Measurements from ENCODE around the gene ADAMTS16.

Gene ADAMTS16

GRCh38 chr5:5335107-5335506 is 195.0 kb downstream of the ADAMTS16 start:
- Histone ChIP-seq H3K27me3 (ENCODE audit: control insufficient read depth, insufficient read depth, low read length, poor library complexity, severe bottlenecking) (no peaks in the 10 kb centered on the region), H3K36me3 (ENCODE audit: control insufficient read depth, insufficient read depth, low read length) (no peaks in the 10 kb centered on the region), H3K27ac (ENCODE audit: insufficient read depth, low read depth, low read length, poor library complexity, severe bottlenecking) (no peak overlapping the region), H3K4me1 (ENCODE audit: control insufficient read depth, insufficient read depth, low read length) (peaks cover 21% of the 10 kb centered on the region), H3K9me3 (ENCODE audit: control insufficient read depth, low read length) (no peaks in the 10 kb centered on the region), H3K4me3 (ENCODE audit: insufficient read depth, low read depth, low read length) (no peak overlapping the region)

DNA sequence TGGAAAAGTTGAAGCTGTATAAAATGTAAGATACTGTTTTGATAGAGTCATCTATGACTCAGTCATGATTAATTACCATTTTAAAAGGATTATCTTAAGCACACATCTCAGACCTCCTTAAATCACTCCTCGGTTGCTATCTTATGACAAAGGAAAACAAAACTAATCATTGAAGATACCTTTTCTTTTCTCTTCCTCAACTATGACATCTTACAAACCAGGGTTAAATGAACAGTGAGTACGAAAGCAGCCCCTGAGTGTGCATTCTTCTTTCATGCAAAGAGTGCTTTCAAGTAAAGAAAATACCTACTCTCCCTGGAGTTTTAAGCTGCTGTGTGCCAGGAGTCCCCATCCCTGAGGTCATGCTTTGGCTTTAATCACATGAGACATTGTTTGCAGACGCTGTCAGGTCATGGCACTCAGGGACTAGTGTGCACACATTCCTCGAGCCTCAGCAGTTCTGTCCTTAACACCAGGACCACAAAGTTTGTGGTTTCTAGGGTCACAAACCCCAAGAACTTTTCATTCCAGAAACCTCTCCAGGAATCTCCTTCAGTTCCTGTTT is 195.7 kb downstream of the ADAMTS16 start:
- Histone ChIP-seq H3K27ac (ENCODE audit: insufficient read depth, low read depth, low read length, poor library complexity, severe bottlenecking) (no peak overlapping the region), H3K27me3 (ENCODE audit: control insufficient read depth, insufficient read depth, low read length, poor library complexity, severe bottlenecking) (no peaks in the 10 kb centered on the region), H3K36me3 (ENCODE audit: control insufficient read depth, insufficient read depth, low read length) (no peaks in the 10 kb centered on the region), H3K9me3 (ENCODE audit: control insufficient read depth, low read length) (no peaks in the 10 kb centered on the region), H3K4me3 (ENCODE audit: insufficient read depth, low read depth, low read length) (no peak overlapping the region), H3K4me1 (ENCODE audit: control insufficient read depth, insufficient read depth, low read length) (peaks cover 23% of the 10 kb centered on the region)
- 69 to 75% methylated on average over 4 of the region's 4 CpGs for WGBS, 2 experiments

GRCh38 chr5:5339257-5339656 is 199.1 kb downstream of the ADAMTS16 start:
- Histone ChIP-seq H3K27ac (ENCODE audit: insufficient read depth, low read depth, low read length, poor library complexity, severe bottlenecking) (no peak overlapping the region), H3K27me3 (ENCODE audit: control insufficient read depth, insufficient read depth, low read length, poor library complexity, severe bottlenecking) (no peaks in the 10 kb centered on the region), H3K36me3 (ENCODE audit: control insufficient read depth, insufficient read depth, low read length) (no peaks in the 10 kb centered on the region), H3K4me1 (ENCODE audit: control insufficient read depth, insufficient read depth, low read length) (peaks cover 10% of the 10 kb centered on the region), H3K9me3 (ENCODE audit: control insufficient read depth, low read length) (no peaks in the 10 kb centered on the region), H3K4me3 (ENCODE audit: insufficient read depth, low read depth, low read length) (no peak overlapping the region)
- WGBS, 2 experiments = 97 to 99% methylated on average over 4 of the region's 4 CpGs

DNA sequence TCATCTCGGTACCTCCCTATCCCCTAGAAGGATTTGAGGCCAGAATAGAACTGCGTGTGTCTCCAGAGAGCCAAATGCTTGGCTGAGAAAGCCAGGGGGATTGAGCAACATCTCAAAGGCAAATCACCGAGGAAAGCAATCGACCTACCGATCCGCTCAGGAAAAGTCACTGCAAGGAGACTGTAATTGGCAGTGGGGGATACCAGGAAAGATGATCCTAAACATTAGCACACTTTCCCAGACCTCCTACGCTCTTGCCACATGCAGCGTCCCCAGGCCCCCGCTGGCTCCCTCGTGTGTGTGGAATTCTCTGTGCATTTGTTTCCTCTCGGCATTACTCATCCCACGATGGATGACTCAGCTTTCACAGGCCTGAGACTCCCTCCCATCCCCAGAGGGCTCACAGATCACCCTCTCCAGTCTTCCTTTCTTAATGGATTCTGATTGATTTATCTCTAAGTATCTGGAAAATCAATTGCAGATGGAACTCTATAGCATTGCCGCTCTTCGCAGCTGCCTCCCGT is 200.1 kb downstream of the ADAMTS16 start:
- H3K4me3 ChIP-seq (ENCODE audit: insufficient read depth, low read depth, low read length) = no peak overlapping the region
- H3K4me1 ChIP-seq (ENCODE audit: control insufficient read depth, insufficient read depth, low read length) = peaks cover 10% of the 10 kb centered on the region
- no peaks in the 10 kb centered on the region for H3K36me3 ChIP-seq (ENCODE audit: control insufficient read depth, insufficient read depth, low read length)
- 57 to 61% methylated on average over 15 of the region's 15 CpGs for WGBS, 2 experiments
- H3K27ac ChIP-seq (ENCODE audit: insufficient read depth, low read depth, low read length, poor library complexity, severe bottlenecking) = no peak overlapping the region
- no peaks in the 10 kb centered on the region for H3K27me3 ChIP-seq (ENCODE audit: control insufficient read depth, insufficient read depth, low read length, poor library complexity, severe bottlenecking)
- no peaks in the 10 kb centered on the region for H3K9me3 ChIP-seq (ENCODE audit: control insufficient read depth, low read length)

GRCh38 chr5:5341531-5342292 is 201.6 kb downstream of the ADAMTS16 start:
- WGBS, 2 experiments = 95 to 96% methylated on average over 9 to 10 of the region's 10 CpGs
- H3K9me3 ChIP-seq (ENCODE audit: control insufficient read depth, low read length) = no peaks in the 10 kb centered on the region
- H3K27me3 ChIP-seq (ENCODE audit: control insufficient read depth, insufficient read depth, low read length, poor library complexity, severe bottlenecking) = no peaks in the 10 kb centered on the region
- H3K36me3 ChIP-seq (ENCODE audit: control insufficient read depth, insufficient read depth, low read length) = no peaks in the 10 kb centered on the region
- peaks cover 10% of the 10 kb centered on the region for H3K4me1 ChIP-seq (ENCODE audit: control insufficient read depth, insufficient read depth, low read length)
- H3K27ac ChIP-seq (ENCODE audit: insufficient read depth, low read depth, low read length, poor library complexity, severe bottlenecking) = no peak overlapping the region
- no peak overlapping the region for H3K4me3 ChIP-seq (ENCODE audit: insufficient read depth, low read depth, low read length)

DNA sequence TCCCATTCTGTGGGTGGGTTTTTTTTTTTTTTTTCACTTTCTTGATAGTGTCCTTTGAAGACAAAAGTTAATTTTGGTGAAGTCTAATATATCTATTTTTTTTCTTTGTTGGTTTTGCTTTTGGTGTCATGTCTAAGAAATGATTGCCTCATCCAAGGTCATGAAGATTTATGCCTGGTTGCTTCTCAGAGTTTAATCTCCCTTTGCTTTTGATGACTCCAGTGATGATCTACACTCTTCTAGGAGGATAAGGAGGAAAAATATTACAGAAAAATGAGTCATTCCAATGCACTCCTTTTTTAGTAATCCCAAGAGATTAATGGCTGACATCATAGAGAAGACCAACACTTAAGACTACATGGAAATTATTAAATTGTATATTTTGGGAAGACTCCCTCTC is 202.7 kb downstream of the ADAMTS16 start:
- no peak overlapping the region for H3K27ac ChIP-seq (ENCODE audit: insufficient read depth, low read depth, low read length, poor library complexity, severe bottlenecking)
- H3K4me3 ChIP-seq (ENCODE audit: insufficient read depth, low read depth, low read length) = no peak overlapping the region
- peaks cover 10% of the 10 kb centered on the region for H3K4me1 ChIP-seq (ENCODE audit: control insufficient read depth, insufficient read depth, low read length)
- no peaks in the 10 kb centered on the region for H3K9me3 ChIP-seq (ENCODE audit: control insufficient read depth, low read length)
- no peaks in the 10 kb centered on the region for H3K27me3 ChIP-seq (ENCODE audit: control insufficient read depth, insufficient read depth, low read length, poor library complexity, severe bottlenecking)
- no peaks in the 10 kb centered on the region for H3K36me3 ChIP-seq (ENCODE audit: control insufficient read depth, insufficient read depth, low read length)

- Histone ChIP-seq H3K27me3 (ENCODE audit: control insufficient read depth, insufficient read depth, low read length, poor library complexity, severe bottlenecking) (no peaks in the 10 kb centered on the region), H3K27ac (ENCODE audit: insufficient read depth, low read depth, low read length, poor library complexity, severe bottlenecking) (no peak overlapping the region), H3K4me3 (ENCODE audit: insufficient read depth, low read depth, low read length) (no peak overlapping the region), H3K9me3 (ENCODE audit: control insufficient read depth, low read length) (no peaks in the 10 kb centered on the region), H3K36me3 (ENCODE audit: control insufficient read depth, insufficient read depth, low read length) (no peaks in the 10 kb centered on the region), H3K4me1 (ENCODE audit: control insufficient read depth, insufficient read depth, low read length) (peaks cover 10% of the 10 kb centered on the region)
- 87 to 88% methylated on average over 6 of the region's 6 CpGs for WGBS, 2 experiments
Observed at GRCh38 chr5:5343568-5343967, 203.4 kb downstream of the ADAMTS16 start.

- H3K36me3 ChIP-seq (ENCODE audit: control insufficient read depth, insufficient read depth, low read length) = no peaks in the 10 kb centered on the region
- WGBS, 2 experiments = 80 to 88% methylated on average over 4 of the region's 4 CpGs
- no peaks in the 10 kb centered on the region for H3K27me3 ChIP-seq (ENCODE audit: control insufficient read depth, insufficient read depth, low read length, poor library complexity, severe bottlenecking)
- H3K4me1 ChIP-seq (ENCODE audit: control insufficient read depth, insufficient read depth, low read length) = peaks cover 10% of the 10 kb centered on the region
- H3K27ac ChIP-seq (ENCODE audit: insufficient read depth, low read depth, low read length, poor library complexity, severe bottlenecking) = no peak overlapping the region
- H3K9me3 ChIP-seq (ENCODE audit: control insufficient read depth, low read length) = no peaks in the 10 kb centered on the region
- no peak overlapping the region for H3K4me3 ChIP-seq (ENCODE audit: insufficient read depth, low read depth, low read length)
Observed at GRCh38 chr5:5344051-5344571, 204.0 kb downstream of the ADAMTS16 start.

GRCh38 chr5:5344606-5345005 is 204.5 kb downstream of the ADAMTS16 start:
- Histone ChIP-seq H3K36me3 (ENCODE audit: control insufficient read depth, insufficient read depth, low read length) (no peaks in the 10 kb centered on the region), H3K27me3 (ENCODE audit: control insufficient read depth, insufficient read depth, low read length, poor library complexity, severe bottlenecking) (no peaks in the 10 kb centered on the region), H3K9me3 (ENCODE audit: control insufficient read depth, low read length) (no peaks in the 10 kb centered on the region), H3K4me1 (ENCODE audit: control insufficient read depth, insufficient read depth, low read length) (peaks cover 10% of the 10 kb centered on the region), H3K27ac (ENCODE audit: insufficient read depth, low read depth, low read length, poor library complexity, severe bottlenecking) (no peak overlapping the region), H3K4me3 (ENCODE audit: insufficient read depth, low read depth, low read length) (no peak overlapping the region)
- WGBS, 2 experiments = 69 to 83% methylated on average over 3 to 4 of the region's 5 CpGs

GRCh38 chr5:5347442-5347841 is 207.3 kb downstream of the ADAMTS16 start:
- H3K36me3 ChIP-seq (ENCODE audit: control insufficient read depth, insufficient read depth, low read length) = no peaks in the 10 kb centered on the region
- H3K27ac ChIP-seq (ENCODE audit: insufficient read depth, low read depth, low read length, poor library complexity, severe bottlenecking) = no peak overlapping the region
- H3K4me3 ChIP-seq (ENCODE audit: insufficient read depth, low read depth, low read length) = no peak overlapping the region
- H3K9me3 ChIP-seq (ENCODE audit: control insufficient read depth, low read length) = no peaks in the 10 kb centered on the region
- no peaks in the 10 kb centered on the region for H3K27me3 ChIP-seq (ENCODE audit: control insufficient read depth, insufficient read depth, low read length, poor library complexity, severe bottlenecking)
- peaks cover 4% of the 10 kb centered on the region for H3K4me1 ChIP-seq (ENCODE audit: control insufficient read depth, insufficient read depth, low read length)
- WGBS, 2 experiments = 87 to 94% methylated on average over 7 of the region's 7 CpGs

Measured in ectodermal cell (in vitro differentiated cells).